ENCODE results near the gene NOTO.
A peak's percentile ranks its signal among the peaks of the same experiment; 100 is the strongest.
"Not testable (repeated sequence)": the region's sequence is repeated elsewhere in the genome, so short reads cannot be mapped to it uniquely, and the experiment has no call there.

NOTO gene, protein sequence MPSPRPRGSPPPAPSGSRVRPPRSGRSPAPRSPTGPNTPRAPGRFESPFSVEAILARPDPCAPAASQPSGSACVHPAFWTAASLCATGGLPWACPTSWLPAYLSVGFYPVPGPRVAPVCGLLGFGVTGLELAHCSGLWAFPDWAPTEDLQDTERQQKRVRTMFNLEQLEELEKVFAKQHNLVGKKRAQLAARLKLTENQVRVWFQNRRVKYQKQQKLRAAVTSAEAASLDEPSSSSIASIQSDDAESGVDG

DNA sequence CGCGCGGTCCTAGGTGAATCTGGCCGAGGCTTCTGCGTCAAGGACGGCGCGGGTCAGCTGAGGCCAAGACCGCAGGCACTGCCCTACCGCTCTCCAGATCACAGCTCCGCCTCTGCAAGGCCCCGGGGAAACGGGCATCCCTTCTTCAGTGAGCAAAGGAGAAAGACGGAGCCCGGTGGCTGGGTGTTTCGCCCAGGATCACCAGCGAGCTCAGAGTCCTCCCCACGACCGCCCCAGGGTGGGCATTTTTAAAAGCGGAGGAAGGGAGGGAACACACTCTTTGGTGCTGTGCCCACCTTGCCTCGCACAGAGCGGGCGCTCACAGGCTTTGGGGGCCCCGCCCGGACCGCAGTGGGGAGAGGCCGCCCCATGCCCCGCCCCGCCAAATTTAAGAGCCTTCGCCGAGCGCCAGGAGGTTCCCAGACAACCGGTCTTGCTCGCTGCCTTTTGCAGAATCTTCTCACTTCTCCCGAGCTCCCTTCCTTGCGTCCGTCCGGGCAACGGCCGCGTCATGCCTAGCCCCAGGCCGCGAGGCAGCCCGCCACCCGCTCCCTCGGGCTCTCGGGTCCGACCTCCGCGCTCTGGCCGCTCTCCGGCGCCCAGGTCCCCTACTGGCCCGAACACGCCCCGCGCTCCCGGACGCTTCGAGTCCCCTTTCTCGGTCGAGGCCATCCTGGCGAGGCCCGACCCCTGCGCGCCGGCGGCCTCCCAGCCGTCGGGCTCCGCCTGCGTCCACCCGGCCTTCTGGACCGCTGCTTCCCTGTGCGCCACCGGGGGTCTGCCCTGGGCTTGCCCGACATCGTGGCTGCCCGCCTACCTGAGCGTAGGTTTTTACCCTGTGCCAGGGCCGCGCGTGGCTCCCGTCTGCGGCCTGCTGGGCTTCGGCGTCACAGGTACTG, at the start of gene NOTO:
TSS of gene NOTO (plus strand) at position 419 of the 899 bp plus-strand sequence. CDS start at position 512, 93 bp downstream.
- DNase-seq, result no peak

- DNase-seq, result peak; percentile 28 to 48
These were observed 45.7 kb upstream of the NOTO start for GRCh38 chr2:73156539-73157124.

- DNase-seq, result no peak
These were observed 39.5 kb upstream of the NOTO start for GRCh38 chr2:73162856-73163391.

- DNase-seq, result peak; percentile 43 to 67
These were observed 38.6 kb upstream of the NOTO start for GRCh38 chr2:73163483-73164367.

DNA sequence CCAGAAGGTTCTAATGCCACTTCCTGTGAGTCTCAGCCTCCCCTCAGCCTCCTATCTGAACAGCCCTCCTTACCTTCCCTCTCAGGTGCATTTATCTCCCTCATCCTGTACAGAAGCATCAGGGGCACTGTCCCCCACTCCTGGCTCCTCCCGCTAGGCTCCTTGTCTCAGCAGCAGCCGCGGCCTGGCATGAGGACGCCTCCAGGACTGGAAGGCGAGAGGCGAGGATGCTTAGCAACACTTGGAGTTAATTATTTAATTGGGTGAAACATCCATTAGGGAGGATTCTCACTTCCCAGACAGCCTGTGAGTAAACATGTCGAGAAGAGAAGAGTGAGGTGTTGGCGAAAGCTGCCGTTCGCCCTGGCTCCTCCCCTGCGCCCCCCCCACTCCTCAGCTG, 36.4 kb upstream of the NOTO start:
- not testable (repeated sequence) for DNase-seq

DNA sequence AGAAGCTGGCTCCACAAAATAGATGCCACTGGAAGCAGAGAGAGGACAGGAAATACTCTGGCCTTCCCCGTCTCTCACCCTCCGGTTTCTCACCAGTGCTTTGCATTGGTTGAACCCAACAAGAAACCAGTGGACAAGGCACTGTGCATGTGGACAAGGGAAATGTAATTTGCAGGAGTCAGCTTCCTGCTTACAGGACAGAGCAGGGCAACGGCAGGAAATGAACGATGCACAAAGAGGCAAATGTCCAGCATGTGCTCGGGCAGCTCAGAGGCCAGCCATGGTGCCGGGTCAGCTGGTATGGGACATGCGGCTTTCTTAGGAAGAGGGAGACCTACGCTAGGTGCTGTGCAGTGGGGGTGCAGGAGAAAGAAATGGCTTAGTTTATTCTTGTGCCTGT, 35.6 kb upstream of the NOTO start:
- DNase-seq, result not testable (repeated sequence)

DNA sequence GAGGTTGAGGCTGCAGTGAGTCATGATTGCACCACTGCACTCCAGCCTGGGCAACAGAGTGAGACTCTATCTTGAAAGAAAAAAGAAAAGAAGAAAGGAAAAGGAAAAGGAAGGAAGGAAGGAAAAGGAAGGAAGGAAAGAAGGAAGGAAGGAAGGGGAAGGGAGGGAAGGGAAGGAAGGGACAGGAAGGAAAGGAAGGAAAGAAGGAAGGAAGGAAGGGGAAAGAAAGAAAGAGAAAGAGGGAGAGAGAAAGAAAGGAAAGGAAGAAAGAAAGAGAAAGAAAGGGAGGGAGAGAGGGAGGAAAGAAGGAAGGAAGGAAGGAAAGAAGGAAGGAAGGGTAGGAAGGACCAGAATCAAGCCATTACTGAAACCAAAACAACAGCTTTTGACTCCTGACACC, 34.0 kb upstream of the NOTO start:
- DNase-seq, result not testable (repeated sequence)

- DNase-seq, result not testable (repeated sequence)
These were observed 32.0 kb upstream of the NOTO start for GRCh38 chr2:73170341-73170740.

DNA sequence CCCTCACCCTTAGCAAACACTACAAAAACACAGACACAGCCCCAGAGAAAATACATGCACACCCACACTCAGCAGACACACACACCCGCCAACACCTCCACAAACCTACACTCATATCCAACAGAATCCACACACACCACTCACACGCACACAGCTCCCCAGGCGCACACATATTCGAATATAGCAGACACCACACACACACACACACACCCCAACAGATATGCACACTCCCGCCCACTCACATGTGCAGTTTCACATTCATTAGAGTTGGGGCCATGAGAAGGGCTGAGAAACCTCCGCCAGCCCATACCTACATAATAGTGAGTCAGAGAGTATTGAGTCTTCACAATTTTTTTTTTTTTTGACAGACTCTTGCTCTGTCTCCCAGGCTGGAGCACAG, 29.4 kb upstream of the NOTO start:
- no peak for DNase-seq

- no peak for DNase-seq
These were observed 28.6 kb upstream of the NOTO start for GRCh38 chr2:73173781-73174180.

GRCh38 chr2:73174244-73174643, 28.1 kb upstream of the NOTO start:
- DNase-seq, result no peak

GRCh38 chr2:73174941-73175662, 27.3 kb upstream of the NOTO start:
- no peak for DNase-seq

GRCh38 chr2:73175663-73176204, 26.6 kb upstream of the NOTO start:
- DNase-seq, result peak; percentile 52 to 62

DNA sequence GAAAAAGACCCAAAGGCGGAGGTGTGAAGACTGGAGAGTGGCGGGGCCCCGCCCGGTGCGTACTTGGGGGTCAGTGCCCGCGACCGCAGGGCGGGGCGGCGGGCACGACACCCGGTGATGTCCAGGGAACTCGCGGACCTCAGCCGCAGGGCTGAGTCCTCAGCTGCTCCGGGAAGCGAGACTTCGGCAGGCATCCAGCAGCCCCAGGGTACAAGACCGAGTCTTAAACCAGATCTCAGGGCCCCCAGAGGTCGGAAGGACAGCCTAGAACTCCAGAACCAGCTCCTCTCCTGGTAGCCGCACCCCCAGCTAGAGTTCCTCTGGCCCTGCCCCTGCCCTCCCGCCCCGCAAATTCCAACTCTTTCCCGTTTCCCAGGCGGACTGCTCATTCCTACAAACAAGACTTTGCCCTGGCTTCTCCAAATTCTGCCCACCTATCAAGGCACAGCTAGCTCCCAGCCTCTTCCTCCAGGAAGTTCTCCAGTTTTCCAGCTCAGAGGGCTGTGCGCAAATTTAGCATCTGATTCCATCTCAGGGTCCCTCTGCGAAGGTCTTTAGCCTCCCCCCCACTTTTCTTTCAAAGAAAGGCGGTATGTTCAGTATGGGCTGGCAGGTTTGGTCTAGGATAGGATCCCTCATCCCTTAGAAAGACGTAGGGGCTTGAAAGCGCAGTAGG, 26.0 kb upstream of the NOTO start:
- no peak for DNase-seq

DNA sequence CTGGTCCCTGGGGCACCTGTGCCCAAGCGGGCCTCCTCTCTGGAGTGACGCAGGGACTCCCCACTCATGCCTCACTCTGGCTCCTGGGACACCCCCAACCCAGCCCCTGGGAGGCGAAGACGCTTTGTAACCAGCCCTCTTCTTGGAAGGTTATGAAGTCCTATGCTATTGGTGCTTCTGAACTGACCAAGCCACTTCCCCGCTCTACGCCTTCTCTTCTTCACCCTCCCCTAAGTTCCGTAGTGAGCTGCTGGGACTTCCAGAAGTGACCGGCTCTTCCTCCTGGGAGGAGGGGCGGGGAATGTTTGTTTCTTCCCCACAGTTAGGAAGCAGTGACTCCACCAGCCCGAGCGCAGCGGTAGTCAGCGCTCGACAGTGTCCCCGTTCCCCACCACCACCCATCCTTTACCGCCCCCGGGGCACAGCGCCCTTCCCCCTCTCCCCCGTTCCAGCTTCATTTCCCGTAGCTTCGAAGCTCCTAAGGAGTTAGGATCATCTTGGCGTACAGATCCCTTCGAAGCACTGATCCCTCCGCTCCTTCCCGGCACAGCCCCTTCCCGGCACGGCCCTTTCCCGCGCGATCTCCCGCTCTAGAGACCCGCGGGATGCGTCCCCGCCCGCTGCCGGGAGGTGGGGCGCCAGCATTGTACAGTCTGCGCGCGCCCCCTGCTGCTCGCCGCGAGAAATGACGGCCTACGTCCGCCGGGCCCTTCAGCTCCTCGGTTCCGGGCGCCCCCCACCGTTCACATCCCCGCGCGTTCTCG, 25.3 kb upstream of the NOTO start:
- peak; percentile 78 to 81 for DNase-seq

DNA sequence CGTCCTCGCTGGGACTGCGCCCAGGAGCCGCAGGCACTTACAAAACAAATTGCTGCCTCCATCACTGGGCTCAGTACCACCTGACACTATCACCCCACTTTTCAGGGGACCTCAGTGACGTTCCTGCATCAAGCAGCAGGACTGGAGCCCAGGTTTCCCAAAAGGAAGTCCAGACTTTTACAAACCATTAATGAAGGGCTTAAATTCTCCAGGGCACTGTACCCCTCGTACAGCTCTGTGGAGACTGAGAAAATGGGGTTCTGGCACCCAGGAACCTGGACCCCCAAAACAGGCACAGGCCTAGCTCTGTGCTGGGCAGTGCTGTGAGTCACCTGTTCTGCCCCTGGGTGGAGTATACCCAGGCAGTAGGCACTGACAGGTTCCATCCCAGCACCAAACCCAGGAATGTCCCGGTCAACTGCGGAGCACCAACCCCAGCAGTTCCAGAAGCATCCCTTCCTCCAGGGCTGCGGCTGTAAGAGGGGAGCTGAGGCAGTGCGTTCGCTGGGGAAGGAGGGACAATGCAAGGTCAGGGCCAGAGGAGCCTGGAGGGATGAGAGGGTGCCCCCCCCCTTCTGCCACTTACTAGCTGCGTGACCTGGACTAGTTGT, 24.6 kb upstream of the NOTO start:
- no peak for DNase-seq

GRCh38 chr2:73185965-73186364, 16.4 kb upstream of the NOTO start:
- DNase-seq, result no peak

- DNase-seq, result no peak
These were observed 14.8 kb upstream of the NOTO start for GRCh38 chr2:73187549-73187948.

- no peak for DNase-seq
These were observed 4.8 kb upstream of the NOTO start for GRCh38 chr2:73197579-73197978.

- DNase-seq, result not testable (repeated sequence)
These were observed 2.1 kb upstream of the NOTO start for GRCh38 chr2:73200281-73200680.

Data from AML-193 (cell line).